Measurements from ENCODE around the gene PODXL2. TPM values are rescaled to one million over a fixed set of nuclear protein-coding genes. Genes with fewer than 3 reads are reported as not detected.

PODXL2 gene
- total and polyA plus RNA-seq, 9 donors, result 4.7 to 8.9 (median 7.4) TPM

GRCh38 chr3:127689266-127689860 is 60.4 kb downstream of the PODXL2 start:
- Histone ChIP-seq H3K9me3 (replicated peaks; ENCODE audit: control insufficient read depth, low read depth, low read length) (no peaks in the 10 kb centered on the region), H3K4me3 (ENCODE audit: low read length) (no peak overlapping the region), H3K27ac (ENCODE audit: low read length) (peak overlapping the region; percentile 89), H3K4me1 (ENCODE audit: control insufficient read depth, insufficient read depth, low read length) (peaks cover 36% of the 10 kb centered on the region), H3K36me3 (ENCODE audit: control insufficient read depth, insufficient read depth, low read length) (peaks cover 12% of the 10 kb centered on the region), H3K27me3 (ENCODE audit: control insufficient read depth, insufficient read depth, low read length) (no peaks in the 10 kb centered on the region)
- DNase-seq, result no peak
- WGBS (ENCODE audit: insufficient coverage), result 89% methylated on average over 14 of the region's 19 CpGs

- Histone ChIP-seq H3K27me3 (ENCODE audit: control insufficient read depth, insufficient read depth, low read length) (no peaks in the 10 kb centered on the region), H3K36me3 (ENCODE audit: control insufficient read depth, insufficient read depth, low read length) (peaks cover 12% of the 10 kb centered on the region), H3K4me3 (ENCODE audit: low read length) (no peak overlapping the region), H3K27ac (ENCODE audit: low read length) (peak overlapping the region; percentile 29), H3K9me3 (replicated peaks; ENCODE audit: control insufficient read depth, low read depth, low read length) (no peaks in the 10 kb centered on the region), H3K4me1 (ENCODE audit: control insufficient read depth, insufficient read depth, low read length) (peaks cover 36% of the 10 kb centered on the region)
- peak; percentile 56 for DNase-seq
- WGBS (ENCODE audit: insufficient coverage), result 36% methylated on average over 4 of the region's 4 CpGs
Measured at GRCh38 chr3:127690106-127690505, 61.1 kb downstream of the PODXL2 start.

GRCh38 chr3:127690823-127691452 is 62.0 kb downstream of the PODXL2 start:
- Histone ChIP-seq H3K4me1 (ENCODE audit: control insufficient read depth, insufficient read depth, low read length) (peaks cover 37% of the 10 kb centered on the region), H3K4me3 (ENCODE audit: low read length) (no peak overlapping the region), H3K27ac (ENCODE audit: low read length) (no peak overlapping the region), H3K9me3 (replicated peaks; ENCODE audit: control insufficient read depth, low read depth, low read length) (no peaks in the 10 kb centered on the region), H3K36me3 (ENCODE audit: control insufficient read depth, insufficient read depth, low read length) (peaks cover 12% of the 10 kb centered on the region), H3K27me3 (ENCODE audit: control insufficient read depth, insufficient read depth, low read length) (no peaks in the 10 kb centered on the region)
- WGBS (ENCODE audit: insufficient coverage), result 68% methylated on average over 3 of the region's 4 CpGs
- DNase-seq, result peak; percentile 61

- H3K36me3 ChIP-seq (ENCODE audit: control insufficient read depth, insufficient read depth, low read length), result peaks cover 12% of the 10 kb centered on the region
- no peak overlapping the region for H3K27ac ChIP-seq (ENCODE audit: low read length)
- H3K4me1 ChIP-seq (ENCODE audit: control insufficient read depth, insufficient read depth, low read length), result peaks cover 43% of the 10 kb centered on the region
- 79% methylated on average over 8 of the region's 8 CpGs for WGBS (ENCODE audit: insufficient coverage)
- H3K4me3 ChIP-seq (ENCODE audit: low read length), result no peak overlapping the region
- no peak for DNase-seq
- H3K27me3 ChIP-seq (ENCODE audit: control insufficient read depth, insufficient read depth, low read length), result no peaks in the 10 kb centered on the region
- no peaks in the 10 kb centered on the region for H3K9me3 ChIP-seq (replicated peaks; ENCODE audit: control insufficient read depth, low read depth, low read length)
Measured at GRCh38 chr3:127691489-127691888, 62.5 kb downstream of the PODXL2 start.

- Histone ChIP-seq H3K27ac (ENCODE audit: low read length) (no peak overlapping the region), H3K27me3 (ENCODE audit: control insufficient read depth, insufficient read depth, low read length) (no peaks in the 10 kb centered on the region), H3K4me1 (ENCODE audit: control insufficient read depth, insufficient read depth, low read length) (peaks cover 48% of the 10 kb centered on the region), H3K4me3 (ENCODE audit: low read length) (no peak overlapping the region), H3K36me3 (ENCODE audit: control insufficient read depth, insufficient read depth, low read length) (peaks cover 12% of the 10 kb centered on the region), H3K9me3 (replicated peaks; ENCODE audit: control insufficient read depth, low read depth, low read length) (no peaks in the 10 kb centered on the region)
- DNase-seq, result no peak
- 98% methylated on average over 4 of the region's 6 CpGs for WGBS (ENCODE audit: insufficient coverage)
Measured at GRCh38 chr3:127691974-127692373, 63.0 kb downstream of the PODXL2 start.

GRCh38 chr3:127692501-127693335 is 63.7 kb downstream of the PODXL2 start:
- Histone ChIP-seq H3K36me3 (ENCODE audit: control insufficient read depth, insufficient read depth, low read length) (peaks cover 12% of the 10 kb centered on the region), H3K27ac (ENCODE audit: low read length) (no peak overlapping the region), H3K9me3 (replicated peaks; ENCODE audit: control insufficient read depth, low read depth, low read length) (no peaks in the 10 kb centered on the region), H3K27me3 (ENCODE audit: control insufficient read depth, insufficient read depth, low read length) (no peaks in the 10 kb centered on the region), H3K4me1 (ENCODE audit: control insufficient read depth, insufficient read depth, low read length) (peaks cover 54% of the 10 kb centered on the region), H3K4me3 (ENCODE audit: low read length) (no peak overlapping the region)
- DNase-seq, result no peak
- WGBS (ENCODE audit: insufficient coverage), result 86% methylated on average over 21 of the region's 21 CpGs

GRCh38 chr3:127693336-127693843 is 64.4 kb downstream of the PODXL2 start:
- Histone ChIP-seq H3K4me1 (ENCODE audit: control insufficient read depth, insufficient read depth, low read length) (peaks cover 54% of the 10 kb centered on the region), H3K4me3 (ENCODE audit: low read length) (no peak overlapping the region), H3K27ac (ENCODE audit: low read length) (no peak overlapping the region), H3K9me3 (replicated peaks; ENCODE audit: control insufficient read depth, low read depth, low read length) (no peaks in the 10 kb centered on the region), H3K27me3 (ENCODE audit: control insufficient read depth, insufficient read depth, low read length) (no peaks in the 10 kb centered on the region), H3K36me3 (ENCODE audit: control insufficient read depth, insufficient read depth, low read length) (peaks cover 12% of the 10 kb centered on the region)
- no peak for DNase-seq
- WGBS (ENCODE audit: insufficient coverage), result 77% methylated on average over 4 of the region's 7 CpGs

- 87% methylated on average over 16 of the region's 17 CpGs for WGBS (ENCODE audit: insufficient coverage)
Measured at GRCh38 chr3:127694467-127695215, 65.7 kb downstream of the PODXL2 start.

GRCh38 chr3:127697551-127698240 is 68.7 kb downstream of the PODXL2 start:
- peak; percentile 98 for DNase-seq
- Histone ChIP-seq H3K9me3 (replicated peaks; ENCODE audit: control insufficient read depth, low read depth, low read length) (no peaks in the 10 kb centered on the region), H3K4me3 (ENCODE audit: low read length) (no peak overlapping the region), H3K4me1 (ENCODE audit: control insufficient read depth, insufficient read depth, low read length) (peaks cover 62% of the 10 kb centered on the region), H3K27me3 (ENCODE audit: control insufficient read depth, insufficient read depth, low read length) (no peaks in the 10 kb centered on the region), H3K36me3 (ENCODE audit: control insufficient read depth, insufficient read depth, low read length) (peaks cover 8% of the 10 kb centered on the region), H3K27ac (ENCODE audit: low read length) (peak overlapping the region; percentile 96)
- WGBS (ENCODE audit: insufficient coverage), result 8% methylated on average over 11 of the region's 16 CpGs

More at GRCh38 chr3:127694467-127695215, 65.7 kb downstream of the PODXL2 start:
- Histone ChIP-seq H3K4me1 (ENCODE audit: control insufficient read depth, insufficient read depth, low read length) (peaks cover 54% of the 10 kb centered on the region), H3K9me3 (replicated peaks; ENCODE audit: control insufficient read depth, low read depth, low read length) (no peaks in the 10 kb centered on the region), H3K4me3 (ENCODE audit: low read length) (no peak overlapping the region), H3K27ac (ENCODE audit: low read length) (no peak overlapping the region), H3K36me3 (ENCODE audit: control insufficient read depth, insufficient read depth, low read length) (peaks cover 12% of the 10 kb centered on the region), H3K27me3 (ENCODE audit: control insufficient read depth, insufficient read depth, low read length) (no peaks in the 10 kb centered on the region)
- DNase-seq, result no peak

All from muscle of leg (tissue), 11 donors.